HuH-7.5 (cell line): Measurements from ENCODE around the gene HMSD.
A peak's percentile ranks its signal among the peaks of the same experiment; 100 is the strongest.

Experiments
- DNase-seq: peaks from one replicate; pipeline ENCODE4 v3.0.0; 2011; ENCODE audit warnings: low spot score

Gene HMSD

GRCh38 chr18:63994783-63995399 lies 45.8 kb downstream of the HMSD start:
- DNase-seq = peak; percentile 11

- DNase-seq = no peak
These were observed 47.9 kb downstream of the HMSD start for GRCh38 chr18:63997041-63997440.

GRCh38 chr18:63997606-63998005 lies 48.5 kb downstream of the HMSD start:
- no peak for DNase-seq

GRCh38 chr18:63999871-64000270 lies 50.8 kb downstream of the HMSD start:
- no peak for DNase-seq

- no peak for DNase-seq
These were observed 53.5 kb downstream of the HMSD start for GRCh38 chr18:64002581-64002980.

GRCh38 chr18:64009305-64009704 lies 60.2 kb downstream of the HMSD start:
- no peak for DNase-seq
